Cortex of kidney (tissue), 1 donor: ENCODE measurements around the gene COL17A1.

Source experiments
- DNase-seq: peaks from one replicate; lab custom pipeline; 2025; lab: John Stamatoyannopoulos, UW

The COL17A1 gene

GRCh38 chr10:104096692-104097091 is 11.0 kb upstream of the COL17A1 start:
- no peak for DNase-seq

DNA sequence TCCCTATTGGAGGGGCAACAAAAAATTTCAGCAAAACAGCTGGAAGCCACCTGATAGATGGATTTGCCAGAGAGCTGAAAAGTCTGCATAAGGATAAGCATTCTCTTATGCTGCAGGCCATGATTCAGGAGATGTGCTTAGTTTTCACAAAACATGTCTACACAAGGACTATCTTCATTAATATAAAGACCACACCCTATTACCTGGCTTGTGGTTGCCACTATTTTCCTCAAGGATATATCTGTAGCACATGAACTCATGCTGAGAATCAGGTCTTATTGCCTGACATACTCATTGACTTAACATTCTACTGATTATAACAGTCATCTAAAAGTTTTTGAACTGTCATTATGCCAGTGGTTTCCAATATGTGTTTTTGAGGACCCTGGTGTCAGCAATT is 7.1 kb upstream of the COL17A1 start:
- no peak for DNase-seq

DNA sequence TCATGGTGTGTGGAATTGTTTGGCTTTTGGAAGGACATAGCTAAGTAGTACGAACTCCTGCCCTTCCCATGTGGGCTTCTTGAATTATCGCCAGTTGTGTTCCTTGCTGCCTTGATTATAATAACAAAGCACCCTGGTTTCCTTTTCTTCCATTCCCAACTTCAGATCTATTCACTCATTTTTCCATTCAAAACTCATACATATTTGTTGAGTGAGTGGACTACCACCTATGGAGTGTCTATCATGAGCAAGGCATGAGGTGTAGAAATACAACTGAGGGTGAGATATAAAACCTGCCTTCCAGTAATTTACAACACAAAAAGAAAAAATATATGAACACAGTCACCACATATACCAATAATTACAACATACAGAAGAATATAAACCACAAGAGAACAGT is 4.9 kb upstream of the COL17A1 start:
- DNase-seq = no peak

GRCh38 chr10:104089621-104090020 is 3.9 kb upstream of the COL17A1 start:
- no peak for DNase-seq

GRCh38 chr10:104088239-104088638 is 2.6 kb upstream of the COL17A1 start:
- no peak for DNase-seq

DNA sequence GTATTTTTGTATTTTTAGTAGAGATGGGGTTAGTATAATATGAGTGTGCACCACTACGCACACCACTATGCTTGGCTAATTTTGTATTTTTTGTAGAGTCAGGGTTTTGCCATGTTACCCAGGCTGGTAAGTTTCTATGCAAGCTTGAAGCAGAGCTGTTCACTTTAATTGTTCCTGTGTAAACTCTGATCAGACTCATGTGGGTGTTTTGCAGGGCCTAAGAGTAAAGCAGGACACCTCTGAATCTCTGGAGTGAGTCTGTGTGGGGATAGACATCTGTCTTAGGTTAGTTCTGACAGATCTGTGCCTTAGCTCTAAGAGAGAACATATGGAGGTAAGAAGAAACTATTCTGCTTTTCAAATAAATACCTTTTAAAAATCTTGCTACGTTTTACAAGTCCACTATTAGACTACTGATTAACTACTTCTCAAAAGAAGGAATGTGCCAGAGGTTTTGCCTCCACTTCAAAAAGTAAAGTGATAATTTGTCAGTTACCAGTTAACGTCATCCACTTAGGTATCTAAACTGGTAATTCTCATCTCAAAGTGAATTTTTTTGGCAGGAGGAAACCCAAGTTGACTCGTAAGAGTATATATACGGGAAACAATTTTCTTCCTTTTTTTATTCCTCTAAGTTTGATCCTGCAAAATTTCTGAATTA is 1.1 kb downstream of the COL17A1 start:
- DNase-seq = no peak

- no peak for DNase-seq
These were observed 3.7 kb downstream of the COL17A1 start for GRCh38 chr10:104081998-104082397.

- no peak for DNase-seq
These were observed 4.9 kb downstream of the COL17A1 start for GRCh38 chr10:104080762-104081161.

DNA sequence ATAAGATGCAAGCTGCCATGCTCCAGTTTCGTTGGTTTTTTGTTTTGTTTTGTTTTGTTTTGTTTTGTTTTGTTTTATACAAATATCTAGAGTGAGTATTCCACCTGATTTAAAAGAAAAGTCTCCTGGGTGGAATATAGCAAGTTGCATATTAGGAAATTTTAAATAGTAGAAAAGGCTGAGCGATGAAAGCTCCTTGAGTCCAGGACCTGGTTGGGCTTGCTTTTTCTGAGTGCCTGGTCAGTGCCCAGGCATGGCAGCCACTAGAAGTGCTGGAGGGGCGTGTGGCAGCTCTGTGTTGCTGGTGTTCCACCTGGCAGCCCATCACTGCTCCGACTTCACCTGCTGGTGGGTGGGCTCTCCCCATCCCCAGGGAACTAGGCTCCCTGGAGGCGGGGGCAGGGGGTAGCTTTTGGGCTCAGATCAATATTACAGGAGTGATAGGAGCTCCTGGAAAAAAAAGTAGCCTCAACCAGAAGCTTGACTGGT is 8.0 kb downstream of the COL17A1 start:
- no peak for DNase-seq

DNA sequence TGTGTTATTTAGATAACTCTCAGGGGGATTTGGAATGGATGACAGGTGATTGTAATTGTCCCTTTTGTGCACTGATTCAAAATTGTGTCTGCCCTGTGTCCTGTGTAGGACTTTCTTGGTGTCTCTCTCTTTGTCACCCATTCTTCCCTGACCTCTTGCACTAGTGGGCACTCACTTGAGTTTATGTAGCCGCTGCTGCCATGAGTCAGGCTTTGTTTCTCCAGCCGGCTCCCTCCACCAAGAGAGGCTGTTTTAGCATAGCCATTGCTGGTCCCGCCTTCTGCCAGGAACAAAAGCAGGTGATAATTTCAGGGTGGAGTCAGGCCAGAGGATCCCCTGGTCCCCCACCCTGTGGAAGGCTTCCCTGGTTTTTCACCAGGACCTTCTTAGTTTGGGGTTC is 8.4 kb downstream of the COL17A1 start:
- DNase-seq = no peak

GRCh38 chr10:104076743-104077160 is 8.9 kb downstream of the COL17A1 start:
- DNase-seq = no peak

DNA sequence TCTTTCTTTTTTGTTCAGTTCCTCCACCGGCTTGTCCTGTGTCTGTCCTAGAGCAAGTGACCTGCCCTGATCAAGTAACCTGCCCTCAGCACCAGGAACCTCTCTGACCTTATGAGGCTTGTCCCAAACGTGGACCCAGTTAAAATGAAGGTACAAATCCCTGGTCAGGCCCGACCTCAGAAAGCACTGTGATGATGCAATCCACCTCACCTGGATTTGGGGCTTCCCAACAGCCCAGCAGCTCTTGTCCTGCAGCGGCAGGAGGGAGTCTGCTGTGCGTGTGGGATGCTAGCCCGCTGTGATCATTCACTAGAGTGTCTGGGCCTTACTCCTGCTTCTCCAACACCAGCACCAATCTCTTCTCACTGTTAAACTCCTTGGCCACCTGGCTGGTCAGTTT is 11.2 kb downstream of the COL17A1 start:
- no peak for DNase-seq

GRCh38 chr10:104072786-104073185 is 12.9 kb downstream of the COL17A1 start:
- DNase-seq = no peak

DNA sequence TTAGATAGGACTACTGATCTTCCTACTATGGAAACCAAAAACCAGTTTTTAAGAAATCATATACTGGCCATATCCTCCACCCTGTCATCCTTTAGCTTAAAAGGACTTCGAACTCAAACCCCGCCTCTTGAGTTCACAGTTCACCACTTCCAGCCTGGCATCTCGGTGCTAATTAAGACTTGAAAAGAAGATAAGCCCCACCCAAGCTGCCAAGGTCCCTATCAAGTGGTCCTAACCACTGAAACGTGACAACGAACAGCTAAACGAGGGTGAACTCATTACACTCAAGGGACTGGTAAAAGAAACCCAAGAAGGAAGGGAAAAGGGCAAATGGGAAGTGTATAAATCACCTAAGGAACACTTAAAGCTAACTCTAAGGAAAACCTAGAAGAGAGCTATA is 16.1 kb downstream of the COL17A1 start:
- no peak for DNase-seq

GRCh38 chr10:104067525-104067924 is 18.2 kb downstream of the COL17A1 start:
- no peak for DNase-seq

DNA sequence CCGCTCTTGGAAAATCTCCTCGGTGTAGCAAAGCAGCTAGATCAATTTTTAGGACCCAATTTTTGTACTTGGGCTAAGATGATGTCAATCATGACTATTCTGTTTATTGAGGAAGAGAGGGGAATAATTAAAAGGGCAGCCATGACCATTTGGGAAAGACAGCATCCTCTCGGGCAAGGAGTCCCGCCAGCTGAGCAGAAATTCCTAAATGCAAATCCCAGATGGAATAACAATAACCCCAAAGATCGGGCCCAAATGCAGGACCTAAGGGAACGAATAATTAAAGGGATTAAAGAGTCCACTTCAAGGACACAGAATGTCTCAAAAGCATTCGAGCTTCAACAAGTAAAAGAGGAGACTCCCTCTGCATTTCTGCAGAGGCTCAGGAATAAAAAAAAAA is 18.7 kb downstream of the COL17A1 start:
- DNase-seq = no peak

- no peak for DNase-seq
These were observed 19.9 kb downstream of the COL17A1 start for GRCh38 chr10:104065748-104066147.

DNA sequence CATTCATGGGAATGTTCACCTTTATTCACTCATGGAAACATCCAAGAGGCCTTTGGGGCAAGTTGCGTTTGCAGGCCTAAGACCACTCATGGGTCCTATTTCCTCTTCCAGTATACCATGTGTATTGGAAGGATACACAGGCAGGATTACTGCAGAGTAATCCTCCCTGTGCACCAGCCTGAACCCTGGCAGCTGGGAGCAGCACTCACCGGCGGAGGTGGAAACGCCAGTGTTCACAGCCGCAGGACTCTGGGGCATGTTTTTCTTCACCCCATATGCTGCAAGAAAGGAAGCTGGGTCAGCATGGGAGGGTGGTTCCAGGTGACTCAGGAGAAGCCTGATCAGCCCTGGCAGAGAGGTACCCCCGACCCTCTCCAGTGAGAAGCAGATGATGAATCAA is 24.5 kb downstream of the COL17A1 start:
- DNase-seq = no peak

DNA sequence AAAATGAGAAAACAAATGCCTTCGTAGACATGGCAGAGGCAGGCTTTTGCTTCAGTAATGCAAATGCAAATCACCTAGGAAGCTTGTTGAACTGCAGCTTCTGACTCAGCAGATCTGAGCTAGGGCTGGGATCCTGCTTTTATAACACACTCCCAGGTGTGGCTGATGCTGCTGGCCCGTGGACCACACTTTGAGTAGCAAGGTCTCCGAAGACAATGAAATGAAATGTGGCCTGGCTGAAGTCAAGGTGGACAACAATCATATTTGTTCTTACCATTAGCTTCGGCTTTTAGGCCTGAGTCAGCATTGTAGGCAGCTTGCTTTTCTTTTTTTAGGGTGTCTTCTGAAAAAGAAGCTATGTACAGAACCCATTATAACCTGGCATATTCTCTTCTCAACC is 26.3 kb downstream of the COL17A1 start:
- no peak for DNase-seq

DNA sequence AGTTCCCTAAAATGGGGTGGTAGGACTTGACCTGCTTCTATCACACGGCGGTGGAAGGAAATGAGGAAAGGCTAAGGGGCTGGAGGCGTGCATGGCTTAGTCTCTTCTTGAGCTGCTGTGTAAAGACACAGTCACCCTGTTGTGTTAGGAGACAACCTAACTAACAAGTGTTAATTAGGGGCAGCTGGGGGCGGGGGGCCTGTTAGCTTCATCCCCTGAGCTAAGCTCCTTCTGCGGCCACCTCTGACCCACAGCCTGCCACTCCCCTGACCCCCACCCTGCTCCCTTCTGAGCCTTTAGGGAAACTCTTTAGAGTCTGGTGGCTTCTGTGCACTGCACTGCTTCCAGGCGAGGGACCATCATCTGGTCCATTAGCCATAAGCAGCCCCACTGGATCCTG is 28.0 kb downstream of the COL17A1 start:
- DNase-seq = no peak

GRCh38 chr10:104056619-104057273 is 28.9 kb downstream of the COL17A1 start:
- DNase-seq = no peak

- DNase-seq = no peak
These were observed 31.2 kb downstream of the COL17A1 start for GRCh38 chr10:104054430-104054829.

GRCh38 chr10:104053201-104053600 is 32.5 kb downstream of the COL17A1 start:
- DNase-seq = no peak

GRCh38 chr10:104052431-104052830 is 33.2 kb downstream of the COL17A1 start:
- no peak for DNase-seq
